ENCODE results near the gene KDM5B.

GRCh38 chr1:202702088-202702487 is 106.1 kb downstream of the KDM5B start:
- TF ChIP-seq ARNTL (CRISPR knock-in tag; IDR thresholded peaks at IDR 0.05; ENCODE audit: borderline replicate concordance, low read depth) (no peak), PATZ1 (CRISPR knock-in tag; IDR thresholded peaks at IDR 0.05; ENCODE audit: borderline replicate concordance) (no peak), ZFP30 (CRISPR knock-in tag; IDR thresholded peaks at IDR 0.05) (no peak), TCF4 (CRISPR knock-in tag; IDR thresholded peaks at IDR 0.05; ENCODE audit: borderline replicate concordance) (no peak), PPARA (CRISPR knock-in tag; IDR thresholded peaks at IDR 0.05; ENCODE audit: borderline replicate concordance) (no peak), ZNF70 (CRISPR knock-in tag; IDR thresholded peaks at IDR 0.05) (no peak), OSR1 (CRISPR knock-in tag; IDR thresholded peaks at IDR 0.05) (no peak), ZNF8 (CRISPR knock-in tag; IDR thresholded peaks at IDR 0.05) (no peak), ZC3H10 (CRISPR knock-in tag; IDR thresholded peaks at IDR 0.05) (no peak), GLIS3 (CRISPR knock-in tag; IDR thresholded peaks at IDR 0.05) (no peak), POU6F1 (CRISPR knock-in tag; IDR thresholded peaks at IDR 0.05; ENCODE audit: borderline replicate concordance, low read depth) (no peak), CREB5 (CRISPR knock-in tag; IDR thresholded peaks at IDR 0.05; ENCODE audit: low read depth) (no peak), ISL1 (CRISPR knock-in tag; IDR thresholded peaks at IDR 0.05) (no peak)

Data from SK-N-SH treated with all-trans-retinoic acid at 6 μM for 48 hours (cell line).